GM18508 (cell line): Measurements from ENCODE around the gene CBX1.
"Not testable (repeated sequence)": the region's sequence is repeated elsewhere in the genome, so short reads cannot be mapped to it uniquely, and the experiment has no call there.

ENCODE experiments used
- ATAC-seq: cut with Tn5 transposase; IDR thresholded peaks from one replicate; pipeline ENCODE4 v1.9.1; 2021; ENCODE audit warnings: moderate number of reproducible peaks; ENCODE audit not compliant: insufficient read depth, unreplicated experiment

The CBX1 gene

GRCh38 chr17:48074322-48075081 lies 26.8 kb downstream of the CBX1 start:
- ATAC-seq = no peak

GRCh38 chr17:48073566-48074094 lies 27.6 kb downstream of the CBX1 start:
- ATAC-seq = not testable (repeated sequence)

GRCh38 chr17:48072811-48073210 lies 28.5 kb downstream of the CBX1 start:
- ATAC-seq = not testable (repeated sequence)

- no peak for ATAC-seq
Measured at GRCh38 chr17:48071654-48072053, 29.6 kb downstream of the CBX1 start.

- ATAC-seq = no peak
Measured at GRCh38 chr17:48070195-48070594, 31.1 kb downstream of the CBX1 start.

- no peak for ATAC-seq
Measured at GRCh38 chr17:48068491-48068961, 32.8 kb downstream of the CBX1 start.

- not testable (repeated sequence) for ATAC-seq
Measured at GRCh38 chr17:48067808-48068207, 33.5 kb downstream of the CBX1 start.

- ATAC-seq = no peak
Measured at GRCh38 chr17:48067245-48067644, 34.0 kb downstream of the CBX1 start.

- ATAC-seq = no peak
Measured at GRCh38 chr17:48066656-48067055, 34.6 kb downstream of the CBX1 start.

GRCh38 chr17:48066192-48066591 lies 35.1 kb downstream of the CBX1 start:
- ATAC-seq = no peak

- no peak for ATAC-seq
Measured at GRCh38 chr17:48064638-48065037, 36.6 kb downstream of the CBX1 start.

- ATAC-seq = no peak
Measured at GRCh38 chr17:48062273-48062672, 39.0 kb downstream of the CBX1 start.

GRCh38 chr17:48060249-48060648 lies 41.0 kb downstream of the CBX1 start:
- no peak for ATAC-seq

GRCh38 chr17:48059125-48059668 lies 42.1 kb downstream of the CBX1 start:
- ATAC-seq = no peak

- no peak for ATAC-seq
Measured at GRCh38 chr17:48058393-48059124, 42.7 kb downstream of the CBX1 start.

- ATAC-seq = no peak
Measured at GRCh38 chr17:48057626-48058025, 43.7 kb downstream of the CBX1 start.

- ATAC-seq = no peak
Measured at GRCh38 chr17:48056879-48057278, 44.4 kb downstream of the CBX1 start.

GRCh38 chr17:48056246-48056745 lies 45.0 kb downstream of the CBX1 start:
- no peak for ATAC-seq

GRCh38 chr17:48055531-48056245 lies 45.6 kb downstream of the CBX1 start:
- ATAC-seq = no peak
